NOMO-1 treated with DMSO at 0.1 percent for 48 hours (cell line): ENCODE results near the gene PLA2G15.

Experiments
- DNase-seq: peaks from one replicate; lab custom pipeline; 2025; ENCODE audit not compliant: unreplicated experiment; lab: John Stamatoyannopoulos, UW

Gene PLA2G15

GRCh38 chr16:68297908-68298307, 52.7 kb downstream of the PLA2G15 start:
- no peak for DNase-seq

- no peak for DNase-seq
Measured at GRCh38 chr16:68298312-68298711, 53.1 kb downstream of the PLA2G15 start.

GRCh38 chr16:68298907-68299561, 53.9 kb downstream of the PLA2G15 start:
- no peak for DNase-seq

GRCh38 chr16:68299571-68300453, 54.6 kb downstream of the PLA2G15 start:
- no peak for DNase-seq

- DNase-seq: no peak
Measured at GRCh38 chr16:68300734-68301459, 55.7 kb downstream of the PLA2G15 start.

- DNase-seq: no peak
Measured at GRCh38 chr16:68306633-68307032, 61.5 kb downstream of the PLA2G15 start.

GRCh38 chr16:68309799-68310198, 64.6 kb downstream of the PLA2G15 start:
- DNase-seq: peak; percentile 10

GRCh38 chr16:68310437-68310773, 65.2 kb downstream of the PLA2G15 start:
- no peak for DNase-seq
